NOMO-1 treated with dmso at 0.1 percent for 144 hours (cell line): ENCODE measurements around the gene VSIR.

Source experiments
- DNase-seq: peaks from one replicate; lab custom pipeline; 2025; ENCODE audit not compliant: unreplicated experiment; lab: John Stamatoyannopoulos, UW

VSIR gene

GRCh38 chr10:71716426-71716825 lies 56.9 kb downstream of the VSIR start:
- DNase-seq = no peak

- no peak for DNase-seq
Measured at GRCh38 chr10:71715860-71716259, 57.5 kb downstream of the VSIR start.

GRCh38 chr10:71715026-71715425 lies 58.3 kb downstream of the VSIR start:
- no peak for DNase-seq

- no peak for DNase-seq
Measured at GRCh38 chr10:71714592-71714991, 58.7 kb downstream of the VSIR start.

GRCh38 chr10:71714031-71714410 lies 59.3 kb downstream of the VSIR start:
- no peak for DNase-seq

GRCh38 chr10:71713135-71714030 lies 59.9 kb downstream of the VSIR start:
- peak; percentile 86 for DNase-seq

- DNase-seq = no peak
Measured at GRCh38 chr10:71712572-71713134, 60.7 kb downstream of the VSIR start.

- no peak for DNase-seq
Measured at GRCh38 chr10:71712170-71712569, 61.1 kb downstream of the VSIR start.

- DNase-seq = no peak
Measured at GRCh38 chr10:71711052-71711623, 62.2 kb downstream of the VSIR start.

- DNase-seq = no peak
Measured at GRCh38 chr10:71710519-71710918, 62.8 kb downstream of the VSIR start.

GRCh38 chr10:71708897-71709882 lies 64.1 kb downstream of the VSIR start:
- DNase-seq = no peak

- DNase-seq = no peak
Measured at GRCh38 chr10:71708301-71708703, 65.0 kb downstream of the VSIR start.

GRCh38 chr10:71707240-71707789 lies 66.0 kb downstream of the VSIR start:
- DNase-seq = no peak

GRCh38 chr10:71706216-71707121 lies 66.9 kb downstream of the VSIR start:
- no peak for DNase-seq

GRCh38 chr10:71705582-71705981 lies 67.7 kb downstream of the VSIR start:
- DNase-seq = no peak

GRCh38 chr10:71704816-71705215 lies 68.5 kb downstream of the VSIR start:
- no peak for DNase-seq

GRCh38 chr10:71703577-71703976 lies 69.7 kb downstream of the VSIR start:
- no peak for DNase-seq

GRCh38 chr10:71701496-71702132 lies 71.7 kb downstream of the VSIR start:
- no peak for DNase-seq

- DNase-seq = no peak
Measured at GRCh38 chr10:71700731-71701368, 72.5 kb downstream of the VSIR start.
